Activated T-helper 1 cell treated with Interleukin-2 at 50 U/mL for 16 hours (primary cell): ENCODE data around the gene TP53BP1.
"Not testable (repeated sequence)": the region's sequence is repeated elsewhere in the genome, so short reads cannot be mapped to it uniquely, and the experiment has no call there.

Experiments
- DNase-seq: peaks from one replicate; pipeline ENCODE4 v3.0.0-alpha.2; 2020; ENCODE audit warnings: low read depth

The TP53BP1 gene

GRCh38 chr15:43492673-43493601 is at the start of gene TP53BP1:
TP53BP1 (minus strand) TSS chr15:43493156; CDS start chr15:43493043, 113 bp downstream.
- DNase-seq = peak; percentile 87

GRCh38 chr15:43541785-43542184 is 48.8 kb upstream of the TP53BP1 start:
- DNase-seq = no peak

GRCh38 chr15:43538091-43538490 is 45.1 kb upstream of the TP53BP1 start:
- DNase-seq = no peak

GRCh38 chr15:43534897-43535296 is 41.9 kb upstream of the TP53BP1 start:
- no peak for DNase-seq

- not testable (repeated sequence) for DNase-seq
These were observed 39.9 kb upstream of the TP53BP1 start for GRCh38 chr15:43532826-43533225.

GRCh38 chr15:43531018-43531670 is 38.2 kb upstream of the TP53BP1 start:
- DNase-seq = no peak

- DNase-seq = no peak
These were observed 36.8 kb upstream of the TP53BP1 start for GRCh38 chr15:43529587-43530345.

GRCh38 chr15:43529141-43529540 is 36.2 kb upstream of the TP53BP1 start:
- no peak for DNase-seq

- DNase-seq = no peak
These were observed 35.6 kb upstream of the TP53BP1 start for GRCh38 chr15:43528542-43529007.

GRCh38 chr15:43527802-43528541 is 35.0 kb upstream of the TP53BP1 start:
- DNase-seq = no peak

- DNase-seq = no peak
These were observed 34.3 kb upstream of the TP53BP1 start for GRCh38 chr15:43527016-43527801.

GRCh38 chr15:43526261-43526930 is 33.4 kb upstream of the TP53BP1 start:
- DNase-seq = no peak

GRCh38 chr15:43525131-43525530 is 32.2 kb upstream of the TP53BP1 start:
- DNase-seq = no peak

- no peak for DNase-seq
These were observed 31.4 kb upstream of the TP53BP1 start for GRCh38 chr15:43524254-43524845.

GRCh38 chr15:43523646-43524045 is 30.7 kb upstream of the TP53BP1 start:
- no peak for DNase-seq

- DNase-seq = no peak
These were observed 29.3 kb upstream of the TP53BP1 start for GRCh38 chr15:43522247-43522646.

GRCh38 chr15:43521419-43521818 is 28.5 kb upstream of the TP53BP1 start:
- DNase-seq = no peak

- no peak for DNase-seq
These were observed 27.2 kb upstream of the TP53BP1 start for GRCh38 chr15:43520138-43520537.

GRCh38 chr15:43519196-43519595 is 26.2 kb upstream of the TP53BP1 start:
- DNase-seq = no peak
